ENCODE results near the gene AKT3.

DNA sequence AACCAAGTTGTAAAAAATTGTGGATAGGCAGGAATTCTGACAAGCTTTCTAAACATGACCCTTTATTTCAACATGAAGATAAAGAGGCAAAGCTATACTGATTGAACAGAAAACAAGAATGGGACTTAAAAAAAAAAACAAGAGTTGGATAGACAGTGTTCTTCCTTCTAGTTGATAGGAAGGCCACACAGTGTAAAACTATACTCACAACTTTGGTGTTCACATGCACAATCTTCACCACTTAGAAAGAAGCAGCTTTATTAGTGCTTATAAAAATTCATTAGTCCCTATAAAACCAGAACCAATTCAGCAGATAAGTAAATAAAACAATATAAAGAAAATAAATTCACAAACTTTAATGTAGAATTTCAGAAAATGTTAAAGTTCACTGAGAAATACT, 101.8 kb downstream of the AKT3 start:
- no peak for TF ChIP-seq MAFK (IDR thresholded peaks at IDR 0.05; ENCODE audit: partially characterized antibody)
- TF ChIP-seq, protein P1, sequence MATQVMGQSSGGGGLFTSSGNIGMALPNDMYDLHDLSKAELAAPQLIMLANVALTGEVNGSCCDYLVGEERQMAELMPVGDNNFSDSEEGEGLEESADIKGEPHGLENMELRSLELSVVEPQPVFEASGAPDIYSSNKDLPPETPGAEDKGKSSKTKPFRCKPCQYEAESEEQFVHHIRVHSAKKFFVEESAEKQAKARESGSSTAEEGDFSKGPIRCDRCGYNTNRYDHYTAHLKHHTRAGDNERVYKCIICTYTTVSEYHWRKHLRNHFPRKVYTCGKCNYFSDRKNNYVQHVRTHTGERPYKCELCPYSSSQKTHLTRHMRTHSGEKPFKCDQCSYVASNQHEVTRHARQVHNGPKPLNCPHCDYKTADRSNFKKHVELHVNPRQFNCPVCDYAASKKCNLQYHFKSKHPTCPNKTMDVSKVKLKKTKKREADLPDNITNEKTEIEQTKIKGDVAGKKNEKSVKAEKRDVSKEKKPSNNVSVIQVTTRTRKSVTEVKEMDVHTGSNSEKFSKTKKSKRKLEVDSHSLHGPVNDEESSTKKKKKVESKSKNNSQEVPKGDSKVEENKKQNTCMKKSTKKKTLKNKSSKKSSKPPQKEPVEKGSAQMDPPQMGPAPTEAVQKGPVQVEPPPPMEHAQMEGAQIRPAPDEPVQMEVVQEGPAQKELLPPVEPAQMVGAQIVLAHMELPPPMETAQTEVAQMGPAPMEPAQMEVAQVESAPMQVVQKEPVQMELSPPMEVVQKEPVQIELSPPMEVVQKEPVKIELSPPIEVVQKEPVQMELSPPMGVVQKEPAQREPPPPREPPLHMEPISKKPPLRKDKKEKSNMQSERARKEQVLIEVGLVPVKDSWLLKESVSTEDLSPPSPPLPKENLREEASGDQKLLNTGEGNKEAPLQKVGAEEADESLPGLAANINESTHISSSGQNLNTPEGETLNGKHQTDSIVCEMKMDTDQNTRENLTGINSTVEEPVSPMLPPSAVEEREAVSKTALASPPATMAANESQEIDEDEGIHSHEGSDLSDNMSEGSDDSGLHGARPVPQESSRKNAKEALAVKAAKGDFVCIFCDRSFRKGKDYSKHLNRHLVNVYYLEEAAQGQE (IDR thresholded peaks at IDR 0.05) = no peak

Data from A549 (cell line).